Ascending aorta (tissue), 2 donors: ENCODE results near the gene IPO4. TPM values are rescaled to one million over a fixed set of nuclear protein-coding genes. Genes with fewer than 3 reads are reported as not detected.

Experiments
- DNase-seq, 2 donors: peaks; one replicate each; pipeline ENCODE4 v3.0.0-alpha.2; 2019; ENCODE audit warnings: low spot score in 2 of 2
- H3K27ac ChIP-seq, 2 donors: fragments of 200-600 bp; sonication (generic); one replicate each; pipeline ENCODE4 v1.5.1; 2016 to 2017; ENCODE audit warnings: mild to moderate bottlenecking in 1 of 2
- H3K27me3 ChIP-seq: fragments of 200-600 bp; sonication (generic); one replicate; pipeline ENCODE4 v1.5.1; 2017
- H3K36me3 ChIP-seq, 2 donors: fragments of 200-600 bp; sonication (generic); one replicate each; pipeline ENCODE4 v1.5.1; 2016
- H3K4me1 ChIP-seq, 2 donors: fragments of 200-600 bp; sonication (generic); one replicate each; pipeline ENCODE4 v1.5.1; 2016 to 2017; ENCODE audit warnings: mild to moderate bottlenecking in 1 of 2
- H3K4me3 ChIP-seq, 2 donors: fragments of 200-600 bp; sonication (generic); one replicate each; pipeline ENCODE4 v1.5.1; 2016 to 2017; ENCODE audit warnings: mild to moderate bottlenecking in 1 of 2
- H3K9me3 ChIP-seq, 2 donors: fragments of 200-600 bp; sonication (generic); one replicate each; pipeline ENCODE4 v1.5.1; 2016
- intact Hi-C: fragments of 100-400 bp; cut with DNase I; formaldehyde crosslinking; loops from one replicate; pipeline ENCODE4 v1.15.1; 2023
- total RNA-seq: library from RNA; depleted of rRNA; stranded (reverse); fragments of >200 nt; gene quantifications from one replicate; pipeline ENCODE4 v1.1.0, GENCODE V29; 2016
- TF ChIP-seq, protein P1 (sequence below), 3 experiments: fragments of 200-600 bp in 2 of 3; fragments of 450-650 bp in 1 of 3; sonication (generic) in 2 of 3; IDR thresholded peaks; one replicate each; pipeline ENCODE4 v1.5.1; 2016 to 2019; ENCODE audit warnings: antibody characterized with exemption in 3 of 3, mild to moderate bottlenecking in 1 of 3, moderate library complexity in 1 of 3

IPO4 gene
- total RNA-seq, 1 donor from 2014 or later = 140 TPM

DNA sequence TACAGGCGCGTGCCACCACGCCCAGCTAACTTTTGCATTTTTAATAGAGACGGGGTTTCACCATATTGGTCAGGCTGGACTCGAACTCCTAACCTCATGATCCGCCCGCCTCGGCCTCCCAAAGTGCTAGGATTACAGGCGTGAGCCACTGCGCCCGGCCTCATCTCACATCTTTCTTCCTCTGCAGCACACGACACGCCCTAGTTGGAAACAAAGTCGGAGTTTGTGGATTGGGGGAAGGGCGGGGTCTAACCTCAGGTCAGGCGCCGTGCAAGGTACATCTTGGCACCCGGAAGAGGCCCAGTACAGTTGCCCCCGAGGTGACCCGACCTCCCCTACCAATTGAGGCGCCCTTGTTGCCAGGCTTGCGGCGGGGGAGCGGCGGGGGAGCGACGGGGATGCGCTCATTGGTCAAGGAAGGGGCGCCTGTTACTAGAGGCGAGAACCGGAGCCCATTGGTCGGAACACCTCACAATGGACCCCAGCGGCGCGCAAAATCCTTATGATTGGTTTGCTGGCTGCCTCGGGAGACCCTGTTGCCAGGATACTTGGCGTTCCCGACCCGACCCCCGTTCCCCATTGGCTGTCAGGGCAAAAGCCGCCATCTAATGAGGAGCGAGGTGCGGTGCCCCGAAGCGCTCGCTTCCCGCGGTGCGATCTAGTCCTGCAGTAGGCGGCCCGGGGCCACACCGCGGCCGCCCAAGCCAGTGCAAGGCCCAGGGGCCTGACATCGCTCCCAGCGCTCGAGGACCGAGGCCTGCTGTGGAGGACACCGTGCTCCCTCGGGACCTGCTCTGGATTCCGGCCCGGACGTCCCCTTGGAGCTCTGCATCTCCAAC is 17.0 kb downstream of the IPO4 start, which contains the start of gene REC8:
Gene REC8 (plus strand): TSS at position 659 of the 839 bp plus-strand sequence. CDS start 473 bp downstream, outside the sequence.
- H3K9me3 ChIP-seq = no peaks in the 10 kb centered on the region
- H3K4me1 ChIP-seq = peaks cover 2 to 6% of the 10 kb centered on the region in 2 donors
- TF ChIP-seq, protein P1, sequence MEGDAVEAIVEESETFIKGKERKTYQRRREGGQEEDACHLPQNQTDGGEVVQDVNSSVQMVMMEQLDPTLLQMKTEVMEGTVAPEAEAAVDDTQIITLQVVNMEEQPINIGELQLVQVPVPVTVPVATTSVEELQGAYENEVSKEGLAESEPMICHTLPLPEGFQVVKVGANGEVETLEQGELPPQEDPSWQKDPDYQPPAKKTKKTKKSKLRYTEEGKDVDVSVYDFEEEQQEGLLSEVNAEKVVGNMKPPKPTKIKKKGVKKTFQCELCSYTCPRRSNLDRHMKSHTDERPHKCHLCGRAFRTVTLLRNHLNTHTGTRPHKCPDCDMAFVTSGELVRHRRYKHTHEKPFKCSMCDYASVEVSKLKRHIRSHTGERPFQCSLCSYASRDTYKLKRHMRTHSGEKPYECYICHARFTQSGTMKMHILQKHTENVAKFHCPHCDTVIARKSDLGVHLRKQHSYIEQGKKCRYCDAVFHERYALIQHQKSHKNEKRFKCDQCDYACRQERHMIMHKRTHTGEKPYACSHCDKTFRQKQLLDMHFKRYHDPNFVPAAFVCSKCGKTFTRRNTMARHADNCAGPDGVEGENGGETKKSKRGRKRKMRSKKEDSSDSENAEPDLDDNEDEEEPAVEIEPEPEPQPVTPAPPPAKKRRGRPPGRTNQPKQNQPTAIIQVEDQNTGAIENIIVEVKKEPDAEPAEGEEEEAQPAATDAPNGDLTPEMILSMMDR (IDR thresholded peaks at IDR 0.05) = no peak
- DNase-seq = peak; percentile 38 to 85
- no peaks in the 10 kb centered on the region for H3K27me3 ChIP-seq
- peaks cover 9 to 19% of the 10 kb centered on the region in 2 donors for H3K36me3 ChIP-seq
- H3K4me3 ChIP-seq = peak within 1 kb of the TSS; percentile 27 to 58
- intact Hi-C loops = no loop called here
- H3K27ac ChIP-seq = peak within 1 kb of the TSS; percentile 1 to 18

DNA sequence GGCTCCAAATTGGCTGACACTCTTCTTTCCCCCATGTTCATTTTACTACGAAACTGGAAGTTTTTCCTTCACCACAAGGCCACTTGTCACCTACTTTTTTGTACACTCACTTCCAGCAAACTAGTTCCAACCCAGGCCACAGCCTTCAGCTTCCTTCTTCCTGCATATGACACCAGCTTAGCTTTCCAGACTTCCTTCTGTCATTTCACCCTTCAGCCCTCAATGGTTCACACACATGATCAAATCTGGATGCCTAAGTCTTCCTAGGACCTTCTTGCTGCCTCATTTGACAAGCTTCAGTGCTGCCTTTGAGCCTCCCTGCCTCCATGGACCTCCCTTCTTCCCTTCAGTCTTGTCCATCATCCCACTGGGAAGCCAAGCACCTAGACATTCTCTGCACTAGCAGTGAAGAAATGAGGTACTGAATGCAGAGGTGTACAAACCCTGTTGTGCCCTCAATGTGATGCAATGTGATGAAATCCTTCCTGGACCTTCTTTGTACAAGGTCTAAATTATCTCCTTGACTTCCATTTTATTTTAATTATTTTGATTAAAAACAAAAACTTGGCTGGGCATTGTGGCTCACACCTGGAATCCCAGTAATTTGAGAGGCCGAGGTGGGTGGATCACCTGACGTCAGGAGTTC is 21.0 kb downstream of the IPO4 start:
- Histone ChIP-seq H3K36me3 (peaks cover 49 to 56% of the 10 kb centered on the region in 2 donors), H3K27me3 (no peaks in the 10 kb centered on the region), H3K27ac (no peak overlapping the region), H3K4me1 (peaks cover 8 to 12% of the 10 kb centered on the region in 2 donors), H3K9me3 (no peaks in the 10 kb centered on the region), H3K4me3 (no peak overlapping the region)
- TF ChIP-seq, protein P1 (IDR thresholded peaks at IDR 0.05) = no peak
- DNase-seq = no peak
- intact Hi-C loops = no loop called here

DNA sequence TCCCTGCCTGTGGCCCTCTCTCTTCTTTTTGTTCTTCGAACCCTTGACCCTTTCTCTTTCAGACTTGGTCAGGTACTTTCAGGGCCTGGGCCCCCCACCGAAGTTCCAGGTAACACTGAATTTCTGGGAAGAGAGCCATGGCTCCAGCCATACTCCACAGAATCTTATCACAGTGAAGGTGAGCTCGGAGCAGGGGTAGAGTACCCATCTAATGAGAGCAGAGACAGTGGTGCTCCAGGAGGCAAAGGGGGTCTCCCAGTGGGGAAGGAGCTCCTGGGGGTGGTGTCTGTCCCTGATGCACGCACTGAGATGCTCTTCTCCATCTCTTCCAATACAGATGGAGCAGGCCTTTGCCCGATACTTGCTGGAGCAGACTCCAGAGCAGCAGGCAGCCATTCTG is 22.8 kb downstream of the IPO4 start:
- Histone ChIP-seq H3K4me3 (no peak overlapping the region), H3K9me3 (no peaks in the 10 kb centered on the region), H3K27ac (no peak overlapping the region), H3K36me3 (peaks cover 50 to 56% of the 10 kb centered on the region in 2 donors), H3K27me3 (no peaks in the 10 kb centered on the region), H3K4me1 (peaks cover 9 to 12% of the 10 kb centered on the region in 2 donors)
- DNase-seq = no peak
- intact Hi-C loops = no loop called here
- TF ChIP-seq, protein P1 (IDR thresholded peaks at IDR 0.05) = no peak

DNA sequence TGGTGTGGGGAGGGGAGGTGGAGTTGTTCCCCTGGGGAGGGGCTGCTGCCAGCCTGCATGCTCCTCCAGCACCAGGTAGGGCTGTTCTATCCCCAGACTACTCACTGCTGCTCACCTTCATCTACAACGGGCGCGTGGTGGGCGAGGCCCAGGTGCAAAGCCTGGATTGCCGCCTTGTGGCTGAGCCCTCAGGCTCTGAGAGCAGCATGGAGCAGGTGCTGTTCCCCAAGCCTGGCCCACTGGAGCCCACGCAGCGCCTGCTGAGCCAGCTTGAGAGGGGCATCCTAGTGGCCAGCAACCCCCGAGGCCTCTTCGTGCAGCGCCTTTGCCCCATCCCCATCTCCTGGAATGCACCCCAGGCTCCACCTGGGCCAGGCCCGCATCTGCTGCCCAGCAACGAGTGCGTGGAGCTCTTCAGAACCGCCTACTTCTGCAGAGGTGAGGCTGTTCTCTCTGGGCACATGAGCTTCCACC is 24.1 kb downstream of the IPO4 start:
- H3K4me1 ChIP-seq = peaks cover 9 to 12% of the 10 kb centered on the region in 2 donors

DNA sequence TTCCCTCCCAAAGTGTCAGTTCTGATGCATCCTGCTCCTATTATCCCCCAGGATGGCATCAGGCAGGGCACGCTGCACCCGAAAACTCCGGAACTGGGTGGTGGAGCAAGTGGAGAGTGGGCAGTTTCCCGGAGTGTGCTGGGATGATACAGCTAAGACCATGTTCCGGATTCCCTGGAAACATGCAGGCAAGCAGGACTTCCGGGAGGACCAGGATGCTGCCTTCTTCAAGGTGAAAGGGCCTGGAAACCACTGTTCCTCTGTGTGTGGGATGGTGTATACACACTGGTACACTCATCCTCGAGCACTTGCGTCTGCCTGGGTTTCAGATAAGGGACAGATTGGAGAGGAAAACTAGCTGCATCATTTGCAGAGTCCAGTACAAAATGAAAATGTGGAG is 26.5 kb downstream of the IPO4 start:
- intact Hi-C loops = no loop called here
- Histone ChIP-seq H3K9me3 (no peaks in the 10 kb centered on the region), H3K36me3 (peaks cover 57 to 67% of the 10 kb centered on the region in 2 donors)

More for the DNA sequence above, 24.1 kb downstream of the IPO4 start:
- Histone ChIP-seq H3K9me3 (no peaks in the 10 kb centered on the region), H3K27me3 (no peaks in the 10 kb centered on the region), H3K36me3 (peaks cover 50 to 64% of the 10 kb centered on the region in 2 donors), H3K4me3 (no peak overlapping the region), H3K27ac (no peak overlapping the region)
- intact Hi-C loops = no loop called here
- TF ChIP-seq, protein P1 (IDR thresholded peaks at IDR 0.05) = no peak
- no peak for DNase-seq

More for the DNA sequence above, 26.5 kb downstream of the IPO4 start:
- Histone ChIP-seq H3K4me3 (peak overlapping the region; percentile 65 to 77), H3K27ac (peak overlapping the region; percentile 85 to 88), H3K27me3 (no peaks in the 10 kb centered on the region), H3K4me1 (peaks cover 9 to 12% of the 10 kb centered on the region in 2 donors)
- TF ChIP-seq, protein P1 (IDR thresholded peaks at IDR 0.05) = no peak
- DNase-seq = no peak
